GM12878 (cell line): ENCODE results near the gene TXLNB. TPM values are rescaled to one million over a fixed set of nuclear protein-coding genes. Genes with fewer than 3 reads are reported as not detected.
A peak's percentile ranks its signal among the peaks of the same experiment; 100 is the strongest.

Experiments used
- ATF3 ChIP-seq: IDR thresholded peaks from 2 replicates; pipeline ENCODE4 v1.6.1; 2011; ENCODE audit warnings: low read depth, mild to moderate bottlenecking, low read length, moderate library complexity, borderline replicate concordance; ENCODE audit errors: extremely low read depth
- BCL11A ChIP-seq: IDR thresholded peaks from 2 replicates; pipeline ENCODE4 v1.6.1; 2011; ENCODE audit warnings: low read depth, low read length
- CBFB ChIP-seq: IDR thresholded peaks from 2 replicates; pipeline ENCODE4 v1.6.1; 2016; ENCODE audit warnings: antibody characterized with exemption, low read depth
- CBX3 ChIP-seq: fragments of 200-600 bp; sonication (generic); IDR thresholded peaks from 2 replicates; pipeline ENCODE4 v1.6.1; 2016; ENCODE audit warnings: low read depth, borderline replicate concordance
- CEBPB ChIP-seq, 2 experiments: fragments of 150-350 bp in 1 of 2; IDR thresholded peaks; 2 replicates each; pipeline ENCODE4 v1.6.1; 2012 to 2014; ENCODE audit warnings: low read depth in 2 of 2, low read length in 2 of 2, borderline replicate concordance in 1 of 2, inconsistent platforms in 1 of 2
- CEBPZ ChIP-seq: fragments of 150-350 bp; IDR thresholded peaks from 2 replicates; pipeline ENCODE4 v1.6.1; 2016; ENCODE audit warnings: low read depth, low read length
- CREM ChIP-seq: IDR thresholded peaks from 2 replicates; pipeline ENCODE4 v1.6.1; 2014; ENCODE audit warnings: antibody characterized with exemption, low read depth
- FOXK2 ChIP-seq: fragments of 450-650 bp; IDR thresholded peaks from 2 replicates; pipeline ENCODE4 v1.6.1; 2017; ENCODE audit warnings: mild to moderate bottlenecking, moderate library complexity
- HDAC6 ChIP-seq: fragments of 200-600 bp; sonication (generic); IDR thresholded peaks from one replicate; pipeline ENCODE4 v1.8.0; 2017; ENCODE audit warnings: antibody characterized with exemption; ENCODE audit not compliant: unreplicated experiment
- HSF1 ChIP-seq: fragments of 150-350 bp; IDR thresholded peaks from 2 replicates; pipeline ENCODE4 v1.6.1; 2014; ENCODE audit warnings: mild to moderate bottlenecking, low read depth, low read length
- IKZF2 ChIP-seq, 2 experiments: fragments of 450-650 bp; IDR thresholded peaks; 2 replicates each; pipeline ENCODE4 v1.6.1; 2017; ENCODE audit warnings: mild to moderate bottlenecking in 2 of 2, moderate library complexity in 2 of 2
- KDM1A ChIP-seq: fragments of 200-600 bp; sonication (generic); IDR thresholded peaks from 2 replicates; pipeline ENCODE4 v1.6.1; 2016; ENCODE audit warnings: borderline replicate concordance
- NR2C1 ChIP-seq: fragments of 450-650 bp; IDR thresholded peaks from 2 replicates; pipeline ENCODE4 v1.6.1; 2017; ENCODE audit warnings: antibody characterized with exemption, mild to moderate bottlenecking, moderate library complexity
- PML ChIP-seq: IDR thresholded peaks from 2 replicates; pipeline ENCODE4 v1.6.1; 2012; ENCODE audit warnings: low read length, inconsistent platforms
- POLR2A ChIP-seq: IDR thresholded peaks from 2 replicates; pipeline ENCODE4 v1.6.1; 2011; ENCODE audit warnings: low read depth, mild to moderate bottlenecking, low read length
- POLR2AphosphoS5 ChIP-seq: IDR thresholded peaks from 2 replicates; pipeline ENCODE4 v1.6.1; 2011; ENCODE audit warnings: mild to moderate bottlenecking, low read length, inconsistent platforms
- RB1 ChIP-seq: fragments of 450-650 bp; formaldehyde crosslinking; IDR thresholded peaks from 2 replicates; pipeline ENCODE4 v1.6.1; 2017; ENCODE audit warnings: mild to moderate bottlenecking, borderline replicate concordance
- SREBF2 ChIP-seq: IDR thresholded peaks from 2 replicates; pipeline ENCODE4 v1.6.1; 2012; ENCODE audit warnings: mild to moderate bottlenecking, low read length
- TCF12 ChIP-seq: IDR thresholded peaks from 2 replicates; pipeline ENCODE4 v1.6.1; 2011; ENCODE audit warnings: low read depth, mild to moderate bottlenecking, low read length
- TCF3 ChIP-seq: IDR thresholded peaks from 2 replicates; pipeline ENCODE4 v1.6.1; 2012; ENCODE audit warnings: low read depth, mild to moderate bottlenecking, low read length, borderline replicate concordance; ENCODE audit not compliant: insufficient read depth
- ZBTB11 ChIP-seq: fragments of 450-650 bp; formaldehyde crosslinking; IDR thresholded peaks from 2 replicates; pipeline ENCODE4 v1.5.0; 2022; ENCODE audit warnings: mild to moderate bottlenecking, missing genetic modification characterization
- ZNF207 ChIP-seq: fragments of 450-650 bp; IDR thresholded peaks from 2 replicates; pipeline ENCODE4 v1.6.1; 2014; ENCODE audit warnings: antibody characterized with exemption, mild to moderate bottlenecking, borderline replicate concordance
- ZZZ3 ChIP-seq: IDR thresholded peaks from 2 replicates; pipeline ENCODE4 v1.6.1; 2011; ENCODE audit warnings: low read depth; ENCODE audit not compliant: control insufficient read depth, insufficient read length
- polyA plus RNA-seq, 11 experiments: library from polyadenylated mRNA; depleted of rRNA in 4 of 11; unstranded in 6 of 11; stranded (reverse) in 5 of 11; fragments of >200 nt; fragmentation: Nextera tagmentation in 4 of 11; fragmentation: Illumina TruSeq in 1 of 11; extraction: Ambion mirVana in 4 of 11; extraction: Trizol in 1 of 11; gene quantifications; 1 replicate in 1 of 11; 2 replicates in 10 of 11; pipeline versions ENCODE4 v1.2.1 to v1.2.3, GENCODE V29; 2011 to 2016; ENCODE audit warnings: inconsistent platforms in 2 of 11, missing spikeins in 2 of 11, low read depth in 1 of 11
- total RNA-seq, 4 experiments: library from RNA; depleted of rRNA in 3 of 4; stranded (reverse); fragments of >200 nt in 3 of 4; fragmentation: Illumina TruSeq in 1 of 4; extraction: Trizol in 1 of 4; gene quantifications; 2 replicates each; pipeline versions ENCODE4 v1.2.1 to v1.2.3, GENCODE V29; 2013 to 2021
- TF ChIP-seq, protein P1 (sequence below): IDR thresholded peaks from 2 replicates; pipeline ENCODE4 v1.6.1; 2012; ENCODE audit warnings: low read depth, low read length, improper control_type of control experiment

The TXLNB gene
- total and polyA plus RNA-seq, 10 of the 15 experiments (the other 5 are each of a cell fraction or from before 2014, with no cell fraction given) = 0.07 to 1.3 (median 0.22) TPM; not detected in 1

- TF ChIP-seq TCF3 (no peak), HSF1 (no peak), ZNF207 (0 out of 2 replicates have a peak, but pooled peaks have one; percentile 37), TCF12 (no peak), ZBTB11 (CRISPR knock-in tag) (no peak), CBFB (no peak), SREBF2 (no peak), CREM (no peak), ZZZ3 (no peak), FOXK2 (no peak), PML (no peak), HDAC6 (no peak), ATF3 (no peak), CBX3 (no peak), CEBPZ (no peak), NR2C1 (no peak), POLR2A (no peak), POLR2AphosphoS5 (no peak), KDM1A (no peak), BCL11A (no peak), RB1 (no peak), IKZF2 (IDR thresholded peaks at IDR 0.05) (peak; percentile 33 to 49; a peak in 2 of 4 replicates), CEBPB (IDR thresholded peaks at IDR 0.05; ENCODE audit: borderline replicate concordance in 1 of 2, low read depth in 2 of 2, low read length in 2 of 2) (no peak)
- TF ChIP-seq, protein P1, sequence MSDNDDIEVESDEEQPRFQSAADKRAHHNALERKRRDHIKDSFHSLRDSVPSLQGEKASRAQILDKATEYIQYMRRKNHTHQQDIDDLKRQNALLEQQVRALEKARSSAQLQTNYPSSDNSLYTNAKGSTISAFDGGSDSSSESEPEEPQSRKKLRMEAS = no peak
Observed at GRCh38 chr6:139271056-139271455, 20.7 kb downstream of the TXLNB start (continued).
